VCaP (cell line): ENCODE data around the gene ZNF563.
A peak's percentile ranks its signal among the peaks of the same experiment; 100 is the strongest.
"Not testable (repeated sequence)": the region's sequence is repeated elsewhere in the genome, so short reads cannot be mapped to it uniquely, and the experiment has no call there.

ENCODE experiments used
- H3K27ac ChIP-seq: fragments of 450-650 bp; 2 replicates; pipeline ENCODE4 v1.5.1; 2017
- CTCF ChIP-seq: fragments of 450-650 bp; conservative IDR thresholded peaks from 2 replicates; pipeline ENCODE4 v1.5.1; 2017; ENCODE audit warnings: mild to moderate bottlenecking, moderate library complexity

The ZNF563 gene

GRCh38 chr19:12333162-12334159 is at the start of gene ZNF563:
Gene ZNF563 (minus strand): TSS chr19:12333633. CDS start chr19:12333482, 151 bp downstream.
- no peak for TF ChIP-seq CTCF
- peak within 1 kb of the TSS; percentile 91 for H3K27ac ChIP-seq

DNA sequence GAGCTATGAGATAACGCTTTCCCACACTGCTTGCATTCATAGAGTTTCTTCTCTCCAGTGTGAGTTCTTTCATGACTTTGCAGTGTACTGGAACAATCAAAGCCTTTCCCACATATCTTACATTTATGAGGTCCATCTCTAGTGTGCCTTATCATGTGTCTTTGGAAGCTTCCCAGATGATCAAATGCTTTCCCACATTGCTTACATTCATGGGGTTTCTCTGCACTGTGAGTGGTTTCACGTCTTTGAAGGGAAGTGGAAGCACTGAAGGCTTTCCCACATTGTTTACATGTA is 47.0 kb upstream of the ZNF563 start:
- TF ChIP-seq CTCF: no peak
- H3K27ac ChIP-seq: no peak overlapping the region

DNA sequence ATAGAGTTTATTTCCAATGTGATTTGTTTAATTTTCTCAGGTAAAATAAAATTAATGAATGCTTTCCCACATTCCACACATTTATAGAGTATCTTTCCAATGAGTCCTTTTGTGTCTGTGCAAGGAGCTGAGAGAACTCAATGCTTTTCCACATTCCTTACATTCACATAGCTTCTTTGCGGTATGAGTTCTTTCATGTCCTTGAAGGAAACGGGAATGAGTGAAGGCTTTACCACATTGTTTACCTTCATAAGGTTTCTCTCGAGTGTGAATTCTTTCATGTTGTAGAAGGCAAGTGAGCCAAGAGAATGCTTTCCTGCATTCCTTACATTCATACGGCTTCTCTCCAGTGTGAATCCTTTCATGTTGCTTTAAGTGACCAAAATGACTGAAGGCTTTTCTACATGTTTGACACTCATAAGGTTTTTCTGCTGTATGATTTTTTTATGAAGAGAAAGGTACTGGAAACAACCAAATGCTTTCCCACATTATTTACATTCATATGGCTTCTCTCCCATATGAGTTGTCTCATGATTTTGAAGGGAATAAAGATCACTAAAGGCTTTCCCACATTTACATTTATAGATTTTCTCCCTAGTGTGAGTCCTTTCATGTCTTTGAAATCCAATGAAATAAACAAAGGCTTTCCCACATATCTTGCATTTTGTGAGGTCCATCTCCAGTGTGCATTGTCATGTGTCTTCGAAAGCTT is 46.5 kb upstream of the ZNF563 start:
- no peak overlapping the region for H3K27ac ChIP-seq
- TF ChIP-seq CTCF: no peak

GRCh38 chr19:12374026-12374425 is 40.6 kb upstream of the ZNF563 start:
- H3K27ac ChIP-seq: no peak overlapping the region
- no peak for TF ChIP-seq CTCF

GRCh38 chr19:12365236-12366162 is 32.1 kb upstream of the ZNF563 start, which contains the start of gene ZNF442:
Gene ZNF442 (minus strand): TSS chr19:12365683. CDS start chr19:12363631, 2,052 bp downstream.
- TF ChIP-seq CTCF: peak; percentile 78
- H3K27ac ChIP-seq: peak within 1 kb of the TSS; percentile 79

DNA sequence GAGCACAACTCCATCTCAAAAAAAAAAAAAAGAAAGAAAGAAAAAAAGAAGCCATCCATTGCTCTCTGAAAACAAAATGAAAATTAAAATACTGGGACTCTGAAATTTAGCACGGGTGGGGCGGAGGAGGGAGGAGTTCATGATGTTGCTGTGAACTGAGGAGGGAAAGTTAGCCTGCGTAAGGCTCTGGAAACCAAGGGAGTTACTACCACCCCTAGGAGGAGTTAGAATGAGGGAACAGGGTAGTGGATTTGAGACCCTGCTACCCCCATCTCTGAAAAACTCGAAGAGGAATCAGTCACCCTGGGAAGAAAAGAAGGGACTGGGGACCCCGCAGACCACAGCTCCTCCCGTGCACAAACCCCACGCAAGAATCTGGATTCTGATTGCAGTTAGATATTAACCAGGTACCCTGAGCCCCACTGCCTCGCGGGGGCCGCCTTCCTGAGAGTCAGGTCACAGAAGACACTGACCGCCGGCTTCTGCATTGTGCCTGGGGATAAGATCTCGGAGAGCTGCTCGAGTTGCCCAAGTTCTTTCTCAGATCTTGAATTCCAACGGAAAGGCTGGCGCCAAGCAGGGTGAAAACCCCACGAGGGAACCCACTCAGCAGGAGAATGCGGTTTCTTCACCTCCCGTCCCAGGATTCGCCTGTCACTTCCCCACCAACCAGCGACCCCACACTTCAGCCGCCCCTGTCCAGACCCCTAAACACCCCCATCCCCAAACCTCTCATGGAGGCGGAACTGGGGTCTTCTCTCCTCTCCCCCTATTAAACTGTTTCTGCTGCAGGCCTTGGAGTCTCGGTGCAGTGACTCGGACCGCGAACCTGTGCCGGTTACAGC is 31.2 kb upstream of the ZNF563 start:
- TF ChIP-seq CTCF: no peak
- peak overlapping the region; percentile 79 for H3K27ac ChIP-seq

GRCh38 chr19:12362236-12362635 is 28.8 kb upstream of the ZNF563 start:
- H3K27ac ChIP-seq: not testable (repeated sequence)
